H54 (cell line): ENCODE results near the gene OGFOD2.
"Not testable (repeated sequence)": the region's sequence is repeated elsewhere in the genome, so short reads cannot be mapped to it uniquely, and the experiment has no call there.

Experiments
- DNase-seq: peaks from one replicate; pipeline ENCODE4 v3.0.0; 2011; ENCODE audit warnings: low spot score, mixed read lengths; ENCODE audit not compliant: insufficient read length
- FAIRE-seq: peaks from 3 replicates; lab custom pipeline; 2011; peaks lifted over from hg19 to GRCh38; lab: Jason Lieb, UNC
- POLR2A ChIP-seq: IDR thresholded peaks from 2 replicates; pipeline ENCODE4 v1.6.1; 2011; ENCODE audit warnings: low read depth, mild to moderate bottlenecking, low read length

Gene OGFOD2

DNA sequence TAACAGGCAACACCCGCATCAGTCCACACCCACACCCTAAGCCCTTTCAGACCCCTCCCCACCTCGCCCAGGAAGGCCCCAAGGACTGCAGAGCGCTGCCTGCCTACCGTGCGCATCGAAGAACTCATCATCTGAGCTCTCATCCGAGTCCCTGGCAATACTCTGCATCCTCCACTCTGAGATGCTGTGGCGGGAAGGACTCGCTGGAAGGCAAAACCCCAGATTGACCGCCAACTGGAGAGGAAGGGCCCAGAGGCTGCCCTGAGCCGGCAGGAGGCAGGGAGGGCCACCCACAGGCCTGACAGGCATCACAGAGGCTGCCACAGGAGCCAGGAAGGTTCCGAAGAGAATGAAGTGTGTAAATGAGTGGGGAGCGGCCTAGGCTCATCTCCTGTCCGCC, 29.2 kb downstream of the OGFOD2 start:
- TF ChIP-seq POLR2A, result no peak

DNA sequence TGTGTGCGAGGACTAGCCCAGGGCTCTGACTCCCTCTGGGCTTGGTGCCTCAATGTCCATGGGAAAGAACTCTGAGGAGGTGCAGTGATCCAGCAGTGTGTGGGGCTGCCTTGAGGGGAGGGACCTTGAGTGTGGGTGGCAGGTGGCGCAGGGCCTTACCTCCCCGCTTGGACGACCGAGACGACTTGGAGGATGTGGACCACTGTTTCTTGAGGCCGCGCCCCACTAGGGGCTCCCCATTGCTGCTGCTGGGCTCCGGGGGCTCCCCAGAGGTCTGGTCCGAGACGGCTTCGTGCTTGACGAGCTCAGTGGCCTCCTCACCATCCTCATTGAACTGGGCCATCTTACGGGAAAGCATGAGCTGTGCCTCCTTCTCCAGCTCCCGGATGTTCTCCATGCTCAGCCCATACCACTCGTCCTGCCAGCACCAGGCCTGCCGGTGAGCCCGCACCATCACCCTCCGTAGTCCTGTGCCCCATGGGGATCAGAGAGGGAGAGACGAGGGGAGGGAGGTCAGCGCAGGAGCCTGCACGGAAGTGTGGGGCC, 30.1 kb downstream of the OGFOD2 start:
- TF ChIP-seq POLR2A, result no peak
- no peak for DNase-seq
- no peak for FAIRE-seq

More for the DNA sequence above, 29.2 kb downstream of the OGFOD2 start:
- FAIRE-seq (no peak), DNase-seq (no peak)

GRCh38 chr12:123006977-123007376, 31.9 kb downstream of the OGFOD2 start:
- FAIRE-seq (no peak), DNase-seq (no peak)
- TF ChIP-seq POLR2A, result no peak

DNA sequence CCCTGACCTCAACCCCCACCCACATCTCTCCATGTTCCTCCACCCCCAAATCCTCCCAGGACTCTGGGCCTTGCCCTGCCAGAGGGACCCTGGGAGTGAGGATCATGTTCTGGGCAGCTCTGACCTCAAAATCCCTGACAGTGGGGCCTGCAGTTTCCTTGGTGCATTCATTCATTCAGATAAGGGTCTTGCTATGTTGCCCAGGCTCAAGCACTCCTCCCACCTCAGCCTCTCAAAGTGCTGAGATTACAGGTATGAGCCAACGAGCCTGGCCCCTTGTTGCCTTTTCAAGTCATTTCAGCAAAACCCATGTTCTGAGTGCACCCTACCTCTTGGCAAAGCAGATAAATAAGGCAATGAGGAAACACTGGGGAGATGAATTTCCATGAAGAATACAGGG, 35.1 kb downstream of the OGFOD2 start:
- TF ChIP-seq POLR2A, result no peak
- FAIRE-seq (no peak), DNase-seq (no peak)

GRCh38 chr12:123010681-123011080, 35.6 kb downstream of the OGFOD2 start:
- FAIRE-seq (no peak), DNase-seq (no peak)
- no peak for TF ChIP-seq POLR2A

GRCh38 chr12:123011701-123012100, 36.7 kb downstream of the OGFOD2 start:
- FAIRE-seq (no peak), DNase-seq (no peak)
- TF ChIP-seq POLR2A, result no peak

- DNase-seq (no peak), FAIRE-seq (no peak)
- no peak for TF ChIP-seq POLR2A
These were observed 38.4 kb downstream of the OGFOD2 start for GRCh38 chr12:123013185-123014095.

GRCh38 chr12:123014473-123014872, 39.4 kb downstream of the OGFOD2 start:
- DNase-seq, FAIRE-seq: not testable (repeated sequence)

GRCh38 chr12:123017753-123018152, 42.7 kb downstream of the OGFOD2 start:
- no peak for DNase-seq
- no peak for TF ChIP-seq POLR2A
- FAIRE-seq, result no peak

GRCh38 chr12:123019841-123020138, 44.7 kb downstream of the OGFOD2 start:
- no peak for FAIRE-seq
- no peak for DNase-seq
- no peak for TF ChIP-seq POLR2A

DNA sequence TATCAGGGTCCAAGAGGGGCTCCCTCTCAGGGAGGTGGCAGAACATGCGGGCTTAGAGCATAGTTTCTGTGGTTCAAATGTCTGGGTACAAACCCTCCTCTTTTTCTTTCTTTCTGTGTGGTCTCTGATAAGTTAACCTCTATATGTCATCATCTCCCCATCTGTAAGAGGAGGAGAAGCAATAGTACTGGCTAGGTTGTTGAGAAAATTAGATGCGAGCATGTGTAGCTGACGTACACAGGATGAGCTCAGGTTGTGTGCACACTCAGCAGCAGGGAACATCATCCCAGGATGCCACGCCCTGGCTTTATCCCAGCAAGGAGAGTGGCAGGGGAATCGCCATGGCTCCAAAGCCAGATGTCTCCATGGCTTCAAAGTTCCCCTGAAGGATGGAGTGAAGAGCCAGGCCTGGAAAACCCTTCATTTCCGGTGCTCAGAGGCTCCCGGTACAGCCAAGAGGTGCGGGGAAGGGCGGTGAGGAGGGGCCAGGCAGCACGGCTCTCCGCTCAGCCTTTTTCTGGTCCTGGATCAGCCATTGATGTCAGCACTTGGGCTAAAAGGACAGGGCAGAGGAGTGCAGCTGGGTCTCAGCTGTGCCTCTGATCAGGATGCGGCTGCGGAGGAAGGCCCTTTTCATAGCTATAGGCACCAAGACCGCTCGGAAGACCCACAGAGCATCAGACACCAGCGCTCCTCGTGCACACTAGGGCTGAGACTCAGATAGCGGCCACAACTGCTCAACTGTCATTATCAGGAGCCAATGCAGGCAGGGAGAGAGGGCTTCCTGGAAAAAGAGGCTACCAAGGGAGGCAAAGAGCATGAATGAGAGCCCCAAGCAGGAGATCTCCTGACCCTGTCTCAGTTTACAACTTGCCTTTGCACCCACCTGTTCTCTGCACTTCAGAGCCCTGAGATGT, 46.9 kb downstream of the OGFOD2 start:
- no peak for DNase-seq
- FAIRE-seq, result no peak
- no peak for TF ChIP-seq POLR2A

- no peak for FAIRE-seq
- no peak for TF ChIP-seq POLR2A
- DNase-seq, result no peak
These were observed 47.8 kb downstream of the OGFOD2 start for GRCh38 chr12:123022846-123023245.

- no peak for DNase-seq
- TF ChIP-seq POLR2A, result no peak
These were observed 49.9 kb downstream of the OGFOD2 start for GRCh38 chr12:123024819-123025391.

DNA sequence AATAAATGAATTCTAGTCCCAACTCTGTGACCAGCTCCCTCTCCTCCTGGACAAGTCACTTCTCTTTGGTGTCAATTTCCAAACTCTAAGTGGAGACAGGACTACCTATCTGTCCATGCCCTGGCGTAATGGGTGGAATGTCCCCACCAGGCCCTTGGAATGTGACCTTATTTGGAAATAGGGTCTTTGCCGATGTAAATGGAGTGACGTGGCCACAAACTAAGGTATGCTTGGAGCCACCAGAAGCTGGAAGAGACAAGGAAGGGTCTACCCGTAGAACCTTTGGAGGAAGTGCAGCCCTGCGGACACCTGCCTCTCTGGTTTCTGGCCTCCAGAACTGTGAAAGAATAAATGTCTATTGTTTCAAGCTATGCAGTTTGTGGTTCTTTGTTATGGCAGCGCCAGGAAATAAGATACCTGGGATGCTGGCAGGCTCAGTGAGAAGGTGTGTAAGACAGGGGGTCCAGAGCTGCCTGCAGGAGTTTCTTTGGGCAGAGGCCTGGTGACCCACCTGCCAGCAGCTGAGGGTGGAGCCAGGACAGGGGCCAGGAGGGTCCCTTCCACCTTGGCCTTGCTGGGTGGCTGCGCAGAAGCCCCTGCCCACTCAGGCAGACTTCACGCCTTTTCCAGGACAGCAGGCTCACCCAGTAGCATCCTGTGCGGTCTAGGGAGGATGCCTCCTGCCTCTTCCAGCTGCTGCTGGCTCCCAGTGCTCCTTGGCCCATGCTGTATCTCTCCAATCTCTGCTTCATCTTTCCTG, 51.2 kb downstream of the OGFOD2 start:
- DNase-seq, result no peak
- TF ChIP-seq POLR2A, result no peak
- no peak for FAIRE-seq

More at GRCh38 chr12:123024819-123025391, 49.9 kb downstream of the OGFOD2 start:
- no peak for FAIRE-seq
